Measurements from ENCODE around the gene DPYSL3.

The DPYSL3 gene

GRCh38 chr5:147530530-147531389, 20.9 kb upstream of the DPYSL3 start:
- H3K9me2 ChIP-seq (replicated peaks; ENCODE audit: control insufficient read depth, low read length): no peaks in the 10 kb centered on the region
- H3K27ac ChIP-seq (ENCODE audit: low read depth, low read length): no peak overlapping the region
- H3K4me2 ChIP-seq (ENCODE audit: low read length): no peak overlapping the region
- no peaks in the 10 kb centered on the region for H4K20me1 ChIP-seq (ENCODE audit: control insufficient read depth, insufficient read depth, low read depth, low read length)
- H3K4me3 ChIP-seq (ENCODE audit: low read length): no peak overlapping the region
- H3F3A ChIP-seq (ENCODE audit: control insufficient read depth, insufficient read depth): no peaks in the 10 kb centered on the region
- no peaks in the 10 kb centered on the region for H3K36me3 ChIP-seq (ENCODE audit: control insufficient read depth, low read length)
- H3K79me2 ChIP-seq (ENCODE audit: control insufficient read depth, low read length): no peaks in the 10 kb centered on the region
- TF ChIP-seq EZH2phosphoT487 (IDR thresholded peaks at IDR 0.05; ENCODE audit: borderline replicate concordance, low read length) (no peak), CTCF (IDR thresholded peaks at IDR 0.05; ENCODE audit: low read depth, low read length, poor library complexity, severe bottlenecking) (no peak)
- H3K4me1 ChIP-seq (ENCODE audit: control insufficient read depth, low read length): peaks cover 8% of the 10 kb centered on the region
- H3K9me3 ChIP-seq (ENCODE audit: control insufficient read depth, insufficient read depth, low read length): no peaks in the 10 kb centered on the region; the same call in 1 of the 2 replicates
- peaks cover 5% of the 10 kb centered on the region for H3K27me3 ChIP-seq (ENCODE audit: control insufficient read depth, low read length)

- Histone ChIP-seq H3K9me2 (replicated peaks; ENCODE audit: control insufficient read depth, low read length) (no peaks in the 10 kb centered on the region), H3K27me3 (ENCODE audit: control insufficient read depth, low read length) (no peaks in the 10 kb centered on the region), H3K27ac (ENCODE audit: low read depth, low read length) (no peak overlapping the region), H4K20me1 (ENCODE audit: control insufficient read depth, insufficient read depth, low read depth, low read length) (no peaks in the 10 kb centered on the region), H3K79me2 (ENCODE audit: control insufficient read depth, low read length) (no peaks in the 10 kb centered on the region), H3K9me3 (ENCODE audit: control insufficient read depth, insufficient read depth, low read length) (no peaks in the 10 kb centered on the region), H3K36me3 (ENCODE audit: control insufficient read depth, low read length) (no peaks in the 10 kb centered on the region), H3F3A (ENCODE audit: control insufficient read depth, insufficient read depth) (no peaks in the 10 kb centered on the region), H3K4me1 (ENCODE audit: control insufficient read depth, low read length) (peaks cover 7% of the 10 kb centered on the region), H3K4me2 (ENCODE audit: low read length) (no peak overlapping the region), H3K4me3 (ENCODE audit: low read length) (no peak overlapping the region)
- TF ChIP-seq EZH2phosphoT487 (IDR thresholded peaks at IDR 0.05; ENCODE audit: borderline replicate concordance, low read length): no peak
- TF ChIP-seq CTCF (IDR thresholded peaks at IDR 0.05; ENCODE audit: low read depth, low read length, poor library complexity, severe bottlenecking): no peak
These were observed 13.2 kb upstream of the DPYSL3 start for GRCh38 chr5:147523069-147523468.

GRCh38 chr5:147522435-147522834, 12.6 kb upstream of the DPYSL3 start:
- H3K27me3 ChIP-seq (ENCODE audit: control insufficient read depth, low read length): no peaks in the 10 kb centered on the region
- H3K4me1 ChIP-seq (ENCODE audit: control insufficient read depth, low read length): peaks cover under 1% of the 10 kb centered on the region
- no peaks in the 10 kb centered on the region for H3K79me2 ChIP-seq (ENCODE audit: control insufficient read depth, low read length)
- no peak overlapping the region for H3K4me3 ChIP-seq (ENCODE audit: low read length)
- TF ChIP-seq EZH2phosphoT487 (IDR thresholded peaks at IDR 0.05; ENCODE audit: borderline replicate concordance, low read length) (no peak), CTCF (IDR thresholded peaks at IDR 0.05; ENCODE audit: low read depth, low read length, poor library complexity, severe bottlenecking) (no peak)
- H3K4me2 ChIP-seq (ENCODE audit: low read length): no peak overlapping the region
- H3K36me3 ChIP-seq (ENCODE audit: control insufficient read depth, low read length): no peaks in the 10 kb centered on the region
- H3K27ac ChIP-seq (ENCODE audit: low read depth, low read length): no peak overlapping the region
- H4K20me1 ChIP-seq (ENCODE audit: control insufficient read depth, insufficient read depth, low read depth, low read length): no peaks in the 10 kb centered on the region
- no peaks in the 10 kb centered on the region for H3K9me2 ChIP-seq (replicated peaks; ENCODE audit: control insufficient read depth, low read length)
- no peaks in the 10 kb centered on the region for H3K9me3 ChIP-seq (ENCODE audit: control insufficient read depth, insufficient read depth, low read length)
- no peaks in the 10 kb centered on the region for H3F3A ChIP-seq (ENCODE audit: control insufficient read depth, insufficient read depth)

All from DOHH2 (cell line).